ENCODE measurements around the gene CCDC102A.
"Not testable (repeated sequence)": the region's sequence is repeated elsewhere in the genome, so short reads cannot be mapped to it uniquely, and the experiment has no call there.

CCDC102A gene

DNA sequence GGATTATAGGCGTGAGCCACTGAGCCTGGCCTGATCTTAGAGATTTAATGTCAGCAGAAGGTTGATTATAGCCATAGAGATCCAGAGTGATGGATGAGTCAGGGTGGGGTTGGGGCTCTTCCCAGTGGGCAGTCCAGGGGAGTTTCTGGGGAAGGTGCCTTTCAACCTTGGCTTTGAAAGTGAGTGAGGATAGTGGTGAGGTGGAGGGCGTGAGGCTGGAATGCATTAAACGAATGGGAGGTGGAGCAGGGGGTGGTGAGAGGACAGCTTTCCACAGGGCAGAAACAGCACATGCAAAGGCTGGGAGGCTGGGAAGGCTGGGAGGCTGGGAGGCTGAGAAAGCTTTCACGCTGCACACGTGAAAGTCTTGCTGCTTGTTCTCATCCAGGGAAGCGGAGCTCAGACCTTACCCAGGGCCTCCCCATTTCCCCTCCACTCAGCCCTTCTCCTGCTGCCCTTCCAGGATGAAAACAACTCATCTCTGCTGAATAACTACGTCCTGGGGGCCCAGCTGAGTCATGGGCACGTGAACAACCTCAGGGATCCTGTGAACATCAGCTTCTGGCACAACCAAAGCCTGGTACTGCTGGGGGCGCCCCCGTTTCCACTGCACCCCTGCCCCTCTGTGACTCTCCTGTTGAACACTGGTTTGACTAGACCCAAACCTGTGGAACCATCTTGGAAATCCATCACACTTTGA is 28.4 kb upstream of the CCDC102A start:
- DNase-seq = no peak

DNA sequence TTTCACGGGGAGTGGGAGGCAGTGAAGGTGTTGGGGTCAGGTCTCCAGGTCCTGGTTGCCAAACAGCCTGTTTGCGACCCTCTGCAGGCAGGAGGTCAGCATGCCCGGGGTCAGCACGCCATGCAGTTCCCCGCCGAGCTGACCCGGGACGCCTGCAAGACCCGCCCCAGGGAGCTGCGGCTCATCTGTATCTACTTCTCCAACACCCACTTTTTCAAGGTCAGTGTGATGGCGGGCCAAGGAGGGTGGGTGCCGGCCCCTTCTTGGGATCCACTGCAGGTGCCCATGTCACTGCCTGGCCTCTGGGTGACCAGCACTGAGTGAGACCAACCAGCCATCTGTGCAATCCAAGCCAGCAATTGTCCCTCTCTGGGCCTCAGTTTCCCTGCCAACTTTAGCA is 27.4 kb upstream of the CCDC102A start:
- DNase-seq = no peak

- no peak for DNase-seq
Measured at GRCh38 chr16:57563487-57563750, 27.0 kb upstream of the CCDC102A start.

- DNase-seq = no peak
Measured at GRCh38 chr16:57562669-57563486, 26.5 kb upstream of the CCDC102A start.

GRCh38 chr16:57562066-57562465 is 25.7 kb upstream of the CCDC102A start:
- no peak for DNase-seq

GRCh38 chr16:57559072-57559790 is 22.9 kb upstream of the CCDC102A start:
- no peak for DNase-seq

- no peak for DNase-seq
Measured at GRCh38 chr16:57556941-57557541, 20.7 kb upstream of the CCDC102A start.

GRCh38 chr16:57555831-57556230 is 19.5 kb upstream of the CCDC102A start:
- no peak for DNase-seq

- DNase-seq = no peak
Measured at GRCh38 chr16:57551057-57551456, 14.7 kb upstream of the CCDC102A start.

GRCh38 chr16:57549730-57550129 is 13.4 kb upstream of the CCDC102A start:
- no peak for DNase-seq

DNA sequence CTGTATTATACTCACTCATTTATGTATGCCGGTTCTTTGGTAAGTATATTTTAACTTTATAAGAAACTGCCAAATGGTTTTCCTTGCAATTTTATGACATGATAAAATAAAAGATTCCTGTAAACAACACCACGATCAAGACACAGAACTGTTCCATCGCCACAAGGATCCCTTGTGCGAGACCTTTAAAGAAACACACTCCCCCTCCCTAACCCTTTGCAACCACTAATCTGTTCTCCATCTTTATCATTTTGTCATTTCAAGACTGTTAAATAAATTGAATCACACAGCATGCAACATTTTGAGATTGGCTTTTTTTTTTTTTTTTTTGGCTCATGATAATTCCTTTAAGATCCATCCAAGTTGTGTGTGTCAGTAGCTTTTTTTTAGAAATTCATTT is 12.0 kb upstream of the CCDC102A start:
- DNase-seq = no peak

GRCh38 chr16:57547524-57547923 is 11.2 kb upstream of the CCDC102A start:
- DNase-seq = not testable (repeated sequence)

DNA sequence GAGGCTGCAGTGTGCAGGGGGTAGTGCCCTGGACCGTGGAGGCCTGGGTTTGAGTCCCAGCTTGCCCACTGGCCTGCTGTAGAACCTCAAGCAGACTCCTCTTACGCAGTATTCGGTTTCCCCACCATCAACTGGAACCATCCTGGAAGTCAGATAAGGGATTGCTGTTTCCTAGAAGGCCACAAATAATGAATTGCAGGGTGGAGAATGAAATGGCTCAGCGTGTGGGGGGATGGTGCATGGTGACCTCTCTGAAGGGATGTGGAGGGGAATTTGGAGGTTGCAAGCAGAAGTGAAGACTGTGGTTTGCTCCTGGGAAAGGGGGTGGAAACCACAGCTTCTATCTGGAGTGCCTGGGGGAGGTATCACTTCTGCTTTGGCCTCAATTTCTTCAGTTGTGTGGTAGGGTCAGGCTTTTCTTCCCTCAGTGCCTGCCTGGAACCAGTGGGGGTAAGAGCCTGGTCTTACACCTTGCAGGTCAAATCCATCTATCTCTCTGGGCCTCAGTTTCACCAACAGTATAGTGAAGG is 7.8 kb upstream of the CCDC102A start:
- DNase-seq = no peak

- DNase-seq = no peak
Measured at GRCh38 chr16:57541754-57542435, 5.5 kb upstream of the CCDC102A start.

DNA sequence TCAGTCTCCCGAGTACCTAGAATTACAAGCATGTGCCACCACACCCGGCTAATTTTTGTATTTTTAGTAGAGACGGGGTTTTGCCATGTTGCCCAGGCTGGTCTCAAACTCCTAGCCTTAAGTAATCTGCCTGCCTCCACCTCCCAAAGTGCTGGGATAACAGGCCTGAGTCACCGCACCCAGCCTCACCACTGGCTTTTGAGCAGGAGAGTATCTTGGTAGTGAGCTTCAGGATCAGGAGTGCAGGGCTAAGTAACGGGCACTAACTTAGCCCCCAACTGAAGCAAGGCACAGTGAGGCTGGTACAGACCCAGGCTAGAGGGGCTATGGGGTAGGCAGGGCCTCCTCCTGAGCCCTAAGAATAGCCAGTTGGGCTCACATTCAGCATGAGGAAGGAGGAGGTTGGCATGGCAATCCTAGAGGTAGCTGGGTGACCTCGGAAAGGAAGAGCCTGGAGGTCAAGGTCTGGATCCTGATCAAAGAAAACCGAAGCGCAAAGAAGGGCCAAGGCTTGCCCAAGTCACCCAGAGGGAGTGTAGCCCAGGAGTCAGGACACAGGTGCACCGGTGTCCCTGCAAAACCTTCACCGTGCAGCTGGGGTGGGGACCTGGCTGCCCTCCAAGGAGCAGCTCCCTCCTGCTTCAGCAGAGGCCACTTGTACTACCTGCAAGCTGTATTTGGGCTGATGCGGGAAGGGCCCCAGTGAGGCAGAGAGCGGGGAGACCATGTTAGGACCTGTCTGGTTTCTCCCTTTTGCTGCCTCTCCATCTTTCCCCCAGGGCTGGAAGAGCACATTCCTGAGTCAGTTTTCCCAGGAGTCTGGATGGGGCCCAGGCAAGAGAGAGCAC is 4.8 kb upstream of the CCDC102A start:
- DNase-seq = no peak

DNA sequence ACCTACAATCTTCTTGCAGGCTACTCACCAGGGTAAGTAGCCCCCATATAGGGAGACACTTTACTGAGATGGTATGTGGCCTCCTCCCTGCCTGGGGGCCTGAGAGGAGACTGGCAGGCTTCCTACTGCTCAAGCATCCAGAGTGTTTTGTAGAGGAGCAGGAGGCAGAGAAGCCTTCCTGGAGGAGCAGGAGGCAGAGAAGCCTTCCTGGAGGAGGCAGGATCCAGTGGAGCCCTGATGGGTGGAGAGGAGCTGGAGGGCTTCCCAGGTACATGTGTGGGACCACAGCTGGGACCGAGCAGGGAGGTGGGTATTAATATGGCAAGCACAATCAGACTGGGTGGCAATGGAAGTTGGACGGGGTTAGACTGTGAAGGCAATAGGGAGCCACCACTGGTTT is 4.0 kb upstream of the CCDC102A start:
- no peak for DNase-seq

GRCh38 chr16:57539072-57539796 is 2.9 kb upstream of the CCDC102A start:
- no peak for DNase-seq

DNA sequence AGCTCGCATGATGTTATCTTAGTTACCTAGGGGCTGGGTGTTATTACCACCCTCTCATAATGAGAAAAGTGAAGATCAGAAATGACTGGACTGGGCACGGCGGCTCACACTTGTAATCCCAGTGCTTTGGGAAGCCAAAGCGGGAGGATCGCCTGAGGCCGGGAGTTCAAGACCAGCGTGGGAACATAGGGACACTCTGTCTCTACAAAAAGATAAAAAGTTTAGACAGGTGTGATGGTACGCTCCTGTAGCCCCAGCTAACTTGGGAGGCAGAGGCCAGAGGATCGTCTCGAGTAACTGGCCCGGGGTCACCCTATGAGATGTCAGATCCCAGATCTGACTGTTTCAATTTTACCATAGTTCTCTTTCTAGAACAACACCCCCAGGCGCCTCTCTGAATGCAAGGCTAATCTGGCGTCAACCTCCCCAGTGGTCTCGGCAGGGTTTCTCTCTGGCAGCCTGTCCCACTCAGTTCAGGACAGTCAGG is 1.9 kb upstream of the CCDC102A start:
- no peak for DNase-seq

- DNase-seq = no peak
Measured at GRCh38 chr16:57537581-57538234, 1.3 kb upstream of the CCDC102A start.

DNA sequence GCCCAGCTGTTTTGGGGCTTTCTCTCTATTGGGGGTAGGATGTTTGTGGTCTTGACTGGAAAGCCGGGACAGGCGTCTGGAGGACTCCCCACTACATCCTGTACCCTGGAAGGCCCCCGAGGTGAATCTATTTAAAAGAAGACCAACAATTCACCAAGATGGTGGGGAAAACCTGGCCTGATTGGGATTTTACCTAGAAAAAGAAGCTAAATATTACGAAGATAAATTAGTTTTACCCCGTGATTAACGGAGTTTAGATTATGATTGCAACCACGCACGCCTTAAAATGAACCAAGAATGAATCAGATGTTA is 779 bp upstream of the CCDC102A start:
- DNase-seq = no peak
